GM12878 (cell line): ENCODE data around the gene C5AR2. TPM values are rescaled to one million over a fixed set of nuclear protein-coding genes. Genes with fewer than 3 reads are reported as not detected.

Experiments used
- ATAC-seq: fragments of 200-7000 bp; cut with Tn5 transposase; 3 replicates; pipeline ENCODE4 v1.9.1; 2020; ENCODE audit warnings: mild to moderate bottlenecking, moderate library complexity
- BruUV-seq: library from RNA; stranded (reverse); fragments of 400-500 nt; replicated peaks from 2 replicates; lab custom pipeline; 2021; lab: Mats Ljungman, UMichigan
- CTCF ChIA-PET: fragments of 300-600 bp; sonication (Branson Sonifier 250); formaldehyde crosslinking; extraction: SDS; loops from one replicate; lab custom pipeline; 2021; ENCODE audit warnings: inconsistent platforms; lab: Yijun Ruan, JAX
- POLR2A ChIA-PET: fragments of 350-600 bp; formaldehyde crosslinking; extraction: SDS; loops from one replicate; lab custom pipeline; 2021; ENCODE audit warnings: inconsistent platforms; lab: Charles Lee
- RAD21 ChIA-PET: fragments of 300-600 bp; sonication (Branson Sonifier 250); formaldehyde crosslinking; loops from one replicate; lab custom pipeline; 2023; ENCODE audit warnings: antibody characterized with exemption; ENCODE audit not compliant: unreplicated experiment; lab: Charles Lee
- SMC1A ChIA-PET: fragments of 300-600 bp; sonication (Branson Sonifier 250); formaldehyde crosslinking; loops from one replicate; lab custom pipeline; 2023; ENCODE audit not compliant: unreplicated experiment, uncharacterized antibody; lab: Charles Lee
- DNase-seq: peaks from one replicate; pipeline ENCODE4 v3.0.0-alpha.2; 2011; ENCODE audit warnings: low read depth, low spot score
- FAIRE-seq: peaks from 3 replicates; lab custom pipeline; 2011; peaks lifted over from hg19 to GRCh38; lab: Jason Lieb, UNC
- H2AFZ ChIP-seq: 2 replicates; pipeline ENCODE4 v1.6.0; 2011; ENCODE audit warnings: low read depth, low read length, control low read depth; ENCODE audit not compliant: control insufficient read depth
- H3K27ac ChIP-seq: 2 replicates; pipeline ENCODE4 v1.5.1; 2011; ENCODE audit warnings: control low read depth; ENCODE audit not compliant: control insufficient read depth, insufficient read depth
- H3K27me3 ChIP-seq, 2 experiments: replicated peaks in 1 of 2; 2 replicates each; pipeline versions ENCODE4 v1.6.0 to v1.6.1; 2011; ENCODE audit warnings: low read length in 1 of 2; ENCODE audit not compliant: control insufficient read depth in 2 of 2, insufficient read depth in 2 of 2
- H3K36me3 ChIP-seq, 2 experiments: 2 replicates each; pipeline ENCODE4 v1.5.1; 2011; ENCODE audit warnings: low read length in 1 of 2; ENCODE audit not compliant: control insufficient read depth in 2 of 2, insufficient read depth in 2 of 2
- H3K4me1 ChIP-seq: 2 replicates; pipeline ENCODE4 v1.6.1; 2011; ENCODE audit warnings: mild to moderate bottlenecking, low read length, moderate library complexity, mixed read lengths; ENCODE audit not compliant: control insufficient read depth, insufficient read depth
- H3K4me2 ChIP-seq: 2 replicates; pipeline ENCODE4 v1.6.0; 2011; ENCODE audit warnings: control low read depth; ENCODE audit not compliant: control insufficient read depth, insufficient read depth
- H3K4me3 ChIP-seq: fragments of 200-600 bp; sonication (generic); 2 replicates; pipeline ENCODE4 v1.5.1; 2016
- H3K79me2 ChIP-seq: 2 replicates; pipeline ENCODE4 v1.6.0; 2011; ENCODE audit warnings: low read length; ENCODE audit not compliant: control insufficient read depth, insufficient read depth
- H3K9ac ChIP-seq: 2 replicates; pipeline ENCODE4 v1.8.0; 2011; ENCODE audit warnings: low read length, control low read depth, mixed read lengths; ENCODE audit not compliant: control insufficient read depth, insufficient read depth
- H3K9me3 ChIP-seq: replicated peaks from 3 replicates; pipeline ENCODE4 v1.5.1; 2011; ENCODE audit warnings: mild to moderate bottlenecking, low read length; ENCODE audit not compliant: control insufficient read depth, insufficient read depth
- H4K20me1 ChIP-seq: 2 replicates; pipeline ENCODE4 v1.6.0; 2011; ENCODE audit not compliant: control insufficient read depth, insufficient read depth
- BACH1 ChIP-seq: fragments of 450-650 bp; IDR thresholded peaks from 2 replicates; pipeline ENCODE4 v1.6.1; 2017; ENCODE audit warnings: mild to moderate bottlenecking, borderline replicate concordance
- EZH2 ChIP-seq: IDR thresholded peaks from 2 replicates; pipeline ENCODE4 v1.6.1; 2012; ENCODE audit warnings: low read depth, mild to moderate bottlenecking, control low read depth, inconsistent platforms, low read length, borderline replicate concordance; ENCODE audit not compliant: control insufficient read depth
- IKZF1 ChIP-seq: fragments of 450-650 bp; conservative IDR thresholded peaks from 2 replicates; pipeline ENCODE4 v1.6.1; 2017; ENCODE audit warnings: antibody characterized with exemption, mild to moderate bottlenecking
- MEF2A ChIP-seq: IDR thresholded peaks from 2 replicates; pipeline ENCODE4 v1.6.1; 2011; ENCODE audit warnings: low read depth, mild to moderate bottlenecking, low read length, moderate library complexity; ENCODE audit not compliant: insufficient read depth
- MTA2 ChIP-seq: fragments of 450-650 bp; IDR thresholded peaks from 2 replicates; pipeline ENCODE4 v1.6.1; 2016; ENCODE audit warnings: low read depth, mild to moderate bottlenecking, moderate library complexity
- MXI1 ChIP-seq: fragments of 150-350 bp; IDR thresholded peaks from 2 replicates; pipeline ENCODE4 v1.6.1; 2011; ENCODE audit warnings: low read depth, mild to moderate bottlenecking, inconsistent platforms, low read length, improper control_type of control experiment
- PAX5 ChIP-seq: IDR thresholded peaks from 2 replicates; pipeline ENCODE4 v1.6.1; 2011; ENCODE audit warnings: low read depth, low read length, borderline replicate concordance
- POU2F2 ChIP-seq: IDR thresholded peaks from 3 replicates; pipeline ENCODE4 v1.6.1; 2011; ENCODE audit warnings: low read depth, mild to moderate bottlenecking, low read length, borderline replicate concordance
- SMAD1 ChIP-seq: fragments of 450-650 bp; IDR thresholded peaks from 2 replicates; pipeline ENCODE4 v1.6.1; 2018; ENCODE audit warnings: mild to moderate bottlenecking, low read depth; ENCODE audit not compliant: partially characterized antibody
- SPI1 ChIP-seq: IDR thresholded peaks from 2 replicates; pipeline ENCODE4 v1.6.1; 2011; ENCODE audit warnings: low read depth, mild to moderate bottlenecking, low read length, moderate library complexity, borderline replicate concordance; ENCODE audit not compliant: insufficient read depth
- WGBS: methylation state at CpG from one replicate; pipeline ENCODE4 v1.1.6; 2016; ENCODE audit warnings: low lambda C conversion rate; ENCODE audit not compliant: insufficient replicate concordance, insufficient coverage; ENCODE audit errors: missing lambda C conversion rate; 5-methylcytosine and 5-hydroxymethylcytosine counted together
- in situ Hi-C: fragments of 300-500 bp; cut with MboI; formaldehyde crosslinking; loops from 9 replicates; pipeline ENCODE4 v1.14.3; 2018; ENCODE audit warnings: mixed read lengths
- intact Hi-C: fragments of 100-400 bp; cut with micrococcal nuclease; formaldehyde crosslinking; loops from one replicate; pipeline ENCODE4 v1.14.2; 2022; ENCODE audit not compliant: unreplicated experiment
- polyA plus RNA-seq, 11 experiments: library from polyadenylated mRNA; depleted of rRNA in 4 of 11; unstranded in 6 of 11; stranded (reverse) in 5 of 11; fragments of >200 nt; fragmentation: Nextera tagmentation in 4 of 11; fragmentation: Illumina TruSeq in 1 of 11; extraction: Ambion mirVana in 4 of 11; extraction: Trizol in 1 of 11; gene quantifications; 1 replicate in 1 of 11; 2 replicates in 10 of 11; pipeline versions ENCODE4 v1.2.1 to v1.2.3, GENCODE V29; 2011 to 2016; ENCODE audit warnings: inconsistent platforms in 2 of 11, missing spikeins in 2 of 11, low read depth in 1 of 11
- total RNA-seq, 4 experiments: library from RNA; depleted of rRNA in 3 of 4; stranded (reverse); fragments of >200 nt in 3 of 4; fragmentation: Illumina TruSeq in 1 of 4; extraction: Trizol in 1 of 4; gene quantifications; 2 replicates each; pipeline versions ENCODE4 v1.2.1 to v1.2.3, GENCODE V29; 2013 to 2021

The C5AR2 gene
- total and polyA plus RNA-seq, 10 of the 15 experiments (the other 5 are each of a cell fraction or from before 2014, with no cell fraction given) = 0.01 TPM; not detected in 9

DNA sequence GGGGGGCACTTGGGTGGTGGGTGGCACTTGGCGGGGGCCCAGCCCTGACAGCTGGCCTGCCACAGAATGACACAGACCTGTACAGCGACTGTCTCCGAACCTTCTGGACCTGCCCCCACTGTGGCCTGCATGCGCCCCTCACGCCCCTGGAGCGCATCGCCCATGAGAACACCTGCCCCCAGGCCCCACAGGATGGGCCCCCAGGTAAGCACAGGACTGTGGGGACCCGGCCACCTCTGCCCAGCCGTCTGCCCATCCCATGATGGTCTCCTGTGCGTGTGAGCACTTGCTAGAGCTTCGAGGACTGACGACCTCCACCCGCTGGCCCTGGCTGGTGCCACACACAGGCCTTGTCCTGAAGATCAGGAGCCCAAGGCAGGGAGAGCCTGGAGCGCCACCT lies 49.1 kb downstream of the C5AR2 start:
- no peak overlapping the region for H3K27ac ChIP-seq
- in situ Hi-C loops (no loop called here), intact Hi-C loops (no loop called here)
- ATAC-seq = no peak
- no TSS peak for BruUV-seq
- POLR2A ChIA-PET = no interaction called here
- no peak for TF ChIP-seq MEF2A
- TF ChIP-seq IKZF1 = no peak
- TF ChIP-seq BACH1 = no peak
- TF ChIP-seq PAX5 = no peak
- TF ChIP-seq SMAD1 = no peak
- no peak for TF ChIP-seq MXI1
- no peak for TF ChIP-seq SPI1
- TF ChIP-seq MTA2 = no peak
- no peak for TF ChIP-seq EZH2
- no peak for TF ChIP-seq POU2F2
- SMC1A ChIA-PET = no interaction called here
- H3K4me2 ChIP-seq = no peak overlapping the region
- no peaks in the 10 kb centered on the region for H3K79me2 ChIP-seq
- no peak overlapping the region for H2AFZ ChIP-seq
- H4K20me1 ChIP-seq = no peaks in the 10 kb centered on the region
- CTCF ChIA-PET = interaction anchor here (1.1 kb wide), 1 partner anchor 29 kb away, joined by 3 read pairs; no protein-coding TSS in a partner anchor
- DNase-seq = no peak
- H3K4me1 ChIP-seq = peaks cover 4% of the 10 kb centered on the region; the same call in 1 of the 2 replicates
- no peaks in the 10 kb centered on the region for H3K27me3 ChIP-seq
- RAD21 ChIA-PET = no interaction called here
- no peak for FAIRE-seq
- no peak overlapping the region for H3K4me3 ChIP-seq
- peaks cover 5 to 24% of the 10 kb centered on the region in 2 experiments; a peak in 3 of 4 replicates for H3K36me3 ChIP-seq
- 78% methylated on average over 14 of the region's 14 CpGs for WGBS
- H3K9ac ChIP-seq = no peak overlapping the region
- H3K9me3 ChIP-seq = no peaks in the 10 kb centered on the region
